Activated CD8-positive, alpha-beta memory T cell treated with anti-CD3 and anti-CD28 coated beads, Interleukin-2, amount 50 U/mL, for 24 hours (primary cell): ENCODE measurements around the gene SOHLH2.

Experiments used
- DNase-seq: peaks from one replicate; pipeline ENCODE4 v3.0.0-alpha.2; 2020; ENCODE audit errors: extremely low read depth

SOHLH2 gene

DNA sequence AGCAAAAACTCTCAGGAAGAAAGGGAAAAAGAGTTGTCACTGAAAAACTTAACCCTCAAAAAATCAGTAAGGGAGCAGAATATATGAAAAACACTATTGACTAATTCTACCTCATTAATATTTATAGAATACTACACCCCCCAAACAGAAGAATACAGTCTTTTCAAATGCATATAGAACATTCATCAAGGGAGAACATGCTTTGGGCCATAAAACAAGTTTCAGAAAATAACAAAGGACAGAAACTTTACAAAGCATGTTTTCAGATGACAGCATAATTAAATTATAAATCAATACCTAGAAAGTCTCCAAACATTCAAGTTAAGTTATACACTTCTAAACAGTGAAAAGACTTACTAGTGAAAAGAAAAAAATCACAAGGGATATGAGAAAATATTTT, 30.5 kb downstream of the SOHLH2 start:
- DNase-seq: no peak

DNA sequence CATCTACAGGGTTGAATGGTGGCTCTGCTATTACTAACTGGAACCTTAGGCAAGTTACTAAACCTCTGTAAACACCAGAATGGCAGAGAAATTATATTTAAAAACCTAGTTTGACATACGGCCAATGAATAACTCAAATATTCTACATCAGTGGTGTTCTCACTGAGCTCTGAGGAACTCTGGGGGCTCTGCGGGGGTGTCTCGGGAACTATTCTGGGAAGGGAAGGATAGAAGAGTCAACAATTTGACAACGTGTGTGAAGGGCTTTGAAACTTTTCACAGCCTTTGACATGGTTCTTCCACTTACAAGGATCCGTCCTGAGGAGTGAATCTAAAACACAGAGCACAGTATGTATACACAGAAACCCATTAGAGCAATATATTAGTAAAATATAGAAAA, 38.7 kb downstream of the SOHLH2 start:
- DNase-seq: no peak

DNA sequence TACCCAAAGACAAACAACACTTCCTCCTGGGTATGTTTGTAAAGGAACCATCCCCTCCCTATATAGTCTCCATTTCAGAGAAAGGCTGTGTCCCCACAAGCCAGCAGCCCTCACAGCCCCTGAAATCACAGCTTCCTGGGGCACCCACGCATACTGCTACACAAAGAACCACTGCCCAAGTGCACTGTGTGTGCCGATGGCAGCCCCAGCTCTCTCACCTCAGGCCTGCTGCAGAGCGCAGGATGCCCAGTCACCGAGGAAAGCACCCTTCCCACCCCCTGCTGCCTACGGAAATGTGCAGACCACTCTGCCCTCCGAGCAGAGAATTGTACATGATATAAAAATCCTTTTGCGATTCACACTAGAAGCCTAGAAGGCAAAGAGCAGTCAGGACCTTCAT, 39.4 kb downstream of the SOHLH2 start:
- DNase-seq: no peak

DNA sequence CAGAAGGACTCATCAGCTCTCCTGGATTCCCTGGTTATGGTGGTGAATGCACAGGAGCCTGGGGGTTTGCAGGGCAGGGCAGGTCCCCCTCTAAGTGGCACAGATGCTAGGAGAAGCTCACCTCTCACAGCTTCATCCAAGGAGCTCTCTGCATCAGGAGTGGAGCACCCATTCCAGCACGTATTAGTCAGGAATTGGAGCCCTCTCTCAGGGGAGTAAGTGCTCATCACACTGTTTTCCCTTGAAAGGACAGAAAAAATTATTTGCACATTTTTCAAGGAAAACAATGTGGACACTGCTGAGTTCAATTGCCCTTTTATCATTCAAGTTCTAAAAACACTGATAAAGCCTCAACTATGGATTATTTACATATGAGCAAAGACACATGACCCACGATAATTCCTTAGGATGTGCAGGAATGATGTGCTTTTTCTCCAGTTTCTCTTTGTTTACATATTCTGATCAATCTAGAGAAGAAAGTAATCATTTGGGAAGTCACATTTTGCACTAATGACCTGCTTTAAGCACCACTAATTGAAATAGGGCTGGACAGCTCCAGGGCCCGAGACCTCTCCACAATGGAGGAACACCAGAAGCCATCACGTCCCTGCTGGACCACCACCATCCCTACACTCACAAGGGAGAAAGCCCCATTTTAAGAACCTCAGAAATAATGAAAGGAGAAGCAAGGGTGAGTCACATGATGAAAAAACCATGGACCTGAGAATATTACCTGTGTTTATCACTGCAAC, 40.6 kb downstream of the SOHLH2 start:
- no peak for DNase-seq

DNA sequence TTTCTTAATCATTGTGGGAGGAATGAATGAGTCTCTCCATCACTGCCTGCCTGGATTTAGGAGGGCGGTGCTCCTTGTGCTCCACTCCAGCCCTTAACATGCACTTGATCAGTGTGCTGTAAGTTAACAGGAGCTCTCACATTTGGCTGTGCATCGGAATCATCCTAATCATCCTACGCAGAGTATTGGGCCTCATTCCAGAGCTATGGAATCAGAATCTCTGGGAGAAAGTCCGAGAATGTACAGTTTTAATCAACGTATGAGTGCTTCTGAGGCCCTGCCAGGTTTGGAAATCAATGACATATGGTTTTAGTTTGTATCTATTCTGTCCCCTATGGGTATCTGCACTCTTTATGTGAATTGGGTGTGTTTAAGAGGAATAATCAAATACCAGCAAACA, 48.3 kb downstream of the SOHLH2 start:
- no peak for DNase-seq

DNA sequence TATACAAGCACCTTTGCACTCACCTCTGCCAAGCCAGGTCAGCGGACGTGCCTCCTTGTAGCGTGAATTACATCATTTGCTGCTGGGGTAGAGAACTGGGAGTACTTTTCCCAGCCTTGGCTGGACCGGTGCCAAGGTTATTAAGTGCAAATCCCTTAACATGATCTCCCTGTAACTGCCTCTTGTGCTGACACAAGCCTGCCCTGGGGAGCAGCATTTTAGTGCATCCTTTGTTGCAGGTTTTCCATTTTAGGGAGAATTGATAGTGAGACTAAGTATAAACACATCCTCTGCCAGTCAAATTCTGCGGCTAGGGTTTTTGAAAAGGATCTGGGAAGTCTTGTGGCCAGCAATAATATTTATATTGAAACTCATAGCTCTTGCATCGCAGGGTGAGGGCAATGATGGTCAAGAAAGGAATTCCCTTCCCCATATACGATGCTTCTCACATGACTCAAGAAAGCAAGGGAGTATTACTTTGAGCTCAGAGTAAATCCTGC, 50.5 kb downstream of the SOHLH2 start:
- no peak for DNase-seq

DNA sequence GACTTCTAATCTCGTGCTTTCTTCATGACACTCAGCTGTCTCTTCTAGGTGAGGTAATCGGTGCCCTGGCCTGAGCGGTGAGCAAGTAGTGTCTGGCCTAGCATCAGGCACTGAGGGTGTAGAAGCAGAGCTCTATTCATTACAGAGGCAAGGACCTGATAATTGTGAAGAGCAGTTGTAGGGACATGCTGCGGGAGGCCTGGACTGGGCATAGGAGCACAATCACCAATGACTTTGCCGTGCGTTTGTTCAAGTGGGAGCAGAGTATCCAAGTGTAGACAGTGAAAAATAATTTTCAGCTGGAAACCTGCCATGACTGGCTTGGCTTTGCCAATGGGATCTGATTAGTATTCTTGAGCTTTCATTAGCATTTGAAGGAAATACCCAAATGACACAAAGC, 51.1 kb downstream of the SOHLH2 start:
- DNase-seq: no peak

DNA sequence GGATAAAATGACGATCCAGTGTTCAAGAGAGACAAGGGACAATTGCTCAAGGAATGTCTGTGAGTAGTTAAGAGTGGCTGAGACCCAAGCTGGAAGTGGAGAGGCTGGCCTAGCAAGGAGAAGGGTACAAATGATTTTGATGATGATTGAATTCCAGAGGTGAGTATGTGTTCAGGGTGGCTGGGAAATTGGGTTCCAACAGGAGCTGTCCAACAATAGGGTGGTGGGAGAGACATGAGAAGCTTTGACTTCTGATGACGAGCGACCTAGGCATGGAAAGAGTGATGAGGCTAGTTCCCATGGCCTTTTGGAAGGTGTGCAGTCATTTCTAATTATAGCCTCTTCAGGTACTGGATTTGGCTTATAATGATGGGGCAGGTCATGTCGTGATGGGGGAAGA, 54.1 kb downstream of the SOHLH2 start:
- no peak for DNase-seq

DNA sequence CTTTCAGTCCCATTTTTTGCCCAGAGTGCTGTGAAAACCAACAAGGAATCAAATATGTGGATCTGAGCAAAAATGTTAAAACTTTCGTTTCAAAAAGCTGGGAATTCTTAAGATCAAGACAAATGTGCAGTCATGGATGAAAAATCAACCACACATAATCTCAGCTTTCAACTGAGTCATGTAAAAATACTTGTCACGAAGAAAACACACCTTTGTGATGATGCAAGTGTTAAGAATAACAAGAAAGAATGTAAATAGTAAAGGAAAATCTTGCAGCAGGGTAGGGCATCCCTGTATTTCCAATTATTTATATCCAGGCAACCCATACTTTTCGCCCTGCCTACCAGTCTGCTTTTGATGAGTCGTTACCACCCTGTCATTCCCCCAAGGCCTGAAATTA, 55.7 kb downstream of the SOHLH2 start:
- no peak for DNase-seq

DNA sequence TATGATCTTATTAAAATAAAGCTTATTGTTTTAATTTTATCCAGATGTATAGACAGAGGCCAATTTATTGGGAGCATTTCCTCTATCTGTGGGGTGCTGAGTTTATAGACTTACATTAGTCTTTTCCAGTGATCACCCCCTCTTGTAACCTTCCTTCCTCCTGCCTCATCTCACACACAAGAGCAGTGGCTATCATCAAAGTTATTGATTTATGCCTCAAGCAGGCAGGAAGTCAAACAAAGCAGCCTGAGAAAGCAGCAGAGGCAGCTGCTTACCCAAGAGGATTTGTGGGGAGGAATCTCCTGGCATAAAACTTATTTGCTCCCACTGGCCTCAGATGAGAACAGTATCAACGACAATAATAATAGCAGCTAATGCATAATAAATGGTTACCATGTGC, 56.9 kb downstream of the SOHLH2 start:
- DNase-seq: no peak

DNA sequence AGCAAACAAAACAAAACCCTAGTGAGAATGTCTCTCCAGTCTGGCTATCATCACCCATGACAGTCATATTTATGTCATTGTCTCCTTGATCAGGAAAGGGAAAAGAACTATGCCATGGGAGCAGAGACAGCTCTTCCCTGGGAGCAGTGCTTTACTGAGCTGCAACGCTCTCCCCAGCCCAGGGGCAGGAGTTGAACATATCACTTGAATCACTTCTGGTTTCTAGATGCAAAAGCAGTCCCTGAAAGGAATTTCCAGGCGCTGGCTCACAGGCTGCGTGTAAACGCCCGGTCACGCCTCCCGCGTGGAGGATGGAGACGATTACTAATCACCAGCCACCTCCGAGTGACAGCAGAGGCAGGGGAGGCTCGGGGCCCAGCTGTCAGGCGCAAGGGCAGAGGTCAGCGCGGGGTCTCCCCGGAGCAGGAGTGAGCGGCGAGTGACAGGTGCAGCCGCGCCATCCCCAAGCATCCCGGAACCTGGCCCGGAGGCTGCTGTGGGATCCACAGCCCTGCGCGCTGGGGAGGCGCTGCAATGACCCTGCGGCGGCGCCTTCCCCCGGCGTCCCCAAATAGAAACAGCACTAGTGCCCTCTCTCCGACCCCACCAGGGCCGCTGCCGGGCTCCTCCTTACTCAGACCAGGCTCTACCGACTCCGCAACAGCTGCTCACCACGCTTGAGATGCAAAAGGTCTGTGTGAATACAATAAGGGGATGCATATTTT, 59.6 kb downstream of the SOHLH2 start:
- DNase-seq: no peak

DNA sequence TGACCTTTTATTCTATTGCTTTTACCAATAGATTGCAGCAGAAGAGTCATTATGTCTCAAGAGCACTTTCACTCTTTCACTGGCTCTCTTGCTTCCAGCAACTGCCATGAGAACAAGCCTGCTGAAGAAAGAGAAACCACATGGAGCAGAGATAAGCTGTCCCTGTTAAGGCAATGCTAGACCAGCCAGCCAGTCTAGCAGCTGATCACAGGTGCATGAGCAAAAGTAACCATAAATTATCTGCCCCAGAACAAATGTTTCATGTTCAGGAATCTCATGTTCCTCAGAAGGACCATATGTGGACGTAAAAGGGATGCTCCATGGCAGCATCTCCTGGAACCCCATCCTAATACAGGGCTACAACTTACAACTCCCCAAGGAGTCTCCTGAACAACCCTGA, 62.8 kb downstream of the SOHLH2 start:
- no peak for DNase-seq

DNA sequence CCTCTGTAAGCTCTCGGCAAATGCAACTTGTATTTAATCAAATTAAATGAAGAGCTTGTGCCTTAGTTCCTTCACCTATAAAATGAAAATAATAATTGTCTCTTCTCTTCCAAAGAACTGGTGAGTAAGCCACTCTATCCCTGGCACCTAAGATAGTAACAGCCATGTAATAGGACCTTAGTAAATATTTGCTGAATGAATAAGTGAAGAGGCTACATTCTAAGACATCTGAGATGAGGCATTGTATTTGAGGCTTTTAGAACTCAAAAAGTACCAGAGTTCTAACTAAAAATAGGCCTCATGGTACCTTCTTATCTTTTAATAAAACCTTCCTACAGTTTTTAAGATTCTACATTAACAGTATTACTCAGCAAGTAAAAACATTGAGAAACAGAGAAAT, 65.9 kb downstream of the SOHLH2 start:
- no peak for DNase-seq

DNA sequence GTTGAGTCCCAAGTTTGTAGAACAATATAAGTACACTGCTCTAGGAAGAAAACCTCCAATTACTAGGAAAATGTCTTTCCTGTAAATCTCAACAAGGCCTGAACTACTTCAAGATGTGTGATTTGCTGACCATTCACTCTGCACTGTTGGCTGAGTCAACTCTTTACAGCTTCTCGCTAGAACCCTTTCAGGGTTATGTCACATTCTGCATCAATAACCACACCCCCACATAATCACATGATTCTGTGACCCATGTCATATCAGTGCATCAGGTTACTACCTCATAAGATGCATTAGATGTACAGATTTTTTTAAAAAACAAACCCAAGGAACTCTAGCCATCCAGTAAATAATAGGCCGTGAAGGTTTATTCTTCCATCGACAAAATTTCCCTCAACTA, 67.0 kb downstream of the SOHLH2 start:
- no peak for DNase-seq

DNA sequence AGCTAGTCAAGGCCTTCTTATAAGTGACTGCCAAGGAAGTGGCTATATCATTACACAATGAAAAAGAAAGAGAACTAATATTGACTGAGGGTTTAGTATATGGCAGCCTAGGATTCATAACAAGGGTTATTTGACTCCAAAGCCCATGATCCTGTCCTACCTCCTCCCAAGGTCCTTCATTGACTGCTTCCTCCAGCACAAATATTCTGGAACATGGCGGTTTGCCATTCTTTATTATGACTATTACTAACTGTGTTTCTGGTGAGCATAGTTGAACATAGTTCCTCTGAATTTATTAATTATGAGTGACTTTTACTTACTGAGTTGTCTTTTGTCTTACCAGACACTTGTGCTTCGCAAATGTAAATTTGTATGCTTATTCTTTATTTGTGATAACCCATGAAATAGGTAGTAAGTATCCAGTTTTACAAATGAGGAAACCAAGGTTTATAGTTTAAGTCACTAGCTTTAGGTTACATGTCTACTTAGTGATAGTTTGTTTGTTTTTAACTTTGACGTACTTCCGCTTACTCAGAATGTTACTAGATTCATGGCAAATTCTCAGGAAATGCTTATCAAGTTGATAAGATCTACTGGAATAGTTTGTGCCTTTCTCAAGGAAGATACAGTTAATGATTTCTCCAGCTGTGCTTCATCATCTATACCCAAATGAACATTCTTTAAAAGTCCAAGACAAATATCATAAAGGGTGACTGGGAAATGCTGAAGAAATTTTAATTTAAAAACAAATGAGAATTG, 67.7 kb downstream of the SOHLH2 start:
- DNase-seq: no peak

DNA sequence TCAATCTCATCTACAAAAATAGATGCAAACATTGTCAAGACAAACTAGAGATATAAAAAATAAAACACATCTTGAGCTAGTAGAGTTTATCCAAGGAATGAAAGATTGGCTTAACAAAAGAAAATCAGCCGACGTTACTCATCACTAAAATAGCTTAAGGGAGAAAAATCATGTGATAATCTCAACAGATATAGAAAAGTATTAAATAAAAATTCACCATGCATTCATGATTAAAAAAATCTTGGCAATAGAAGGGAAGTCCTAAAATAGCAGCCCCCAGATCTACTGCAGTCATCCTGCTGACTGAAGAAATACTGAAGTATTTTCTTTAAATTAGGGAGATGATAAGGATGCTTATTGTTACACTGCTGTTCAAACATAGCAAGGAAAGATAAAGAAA, 70.6 kb downstream of the SOHLH2 start:
- DNase-seq: no peak

DNA sequence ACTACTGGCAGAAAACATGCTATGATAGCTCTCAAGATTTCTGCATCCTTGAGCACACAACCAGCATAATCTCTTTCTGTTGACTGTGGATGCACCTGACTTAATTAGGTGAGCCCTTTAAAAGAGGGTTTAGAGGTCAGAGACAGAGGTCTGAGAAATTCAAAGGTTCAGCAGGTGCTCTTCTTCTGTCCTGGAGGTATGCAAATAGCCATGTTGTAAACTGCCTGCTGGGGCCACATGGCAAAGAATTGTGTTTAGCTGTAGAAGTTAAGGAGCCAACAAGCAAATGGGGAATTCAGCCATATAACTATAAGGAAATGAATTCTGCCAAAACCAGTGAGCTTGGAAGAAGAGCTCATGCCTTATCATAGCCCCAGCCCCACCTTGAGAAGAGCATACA, 71.6 kb downstream of the SOHLH2 start:
- no peak for DNase-seq

DNA sequence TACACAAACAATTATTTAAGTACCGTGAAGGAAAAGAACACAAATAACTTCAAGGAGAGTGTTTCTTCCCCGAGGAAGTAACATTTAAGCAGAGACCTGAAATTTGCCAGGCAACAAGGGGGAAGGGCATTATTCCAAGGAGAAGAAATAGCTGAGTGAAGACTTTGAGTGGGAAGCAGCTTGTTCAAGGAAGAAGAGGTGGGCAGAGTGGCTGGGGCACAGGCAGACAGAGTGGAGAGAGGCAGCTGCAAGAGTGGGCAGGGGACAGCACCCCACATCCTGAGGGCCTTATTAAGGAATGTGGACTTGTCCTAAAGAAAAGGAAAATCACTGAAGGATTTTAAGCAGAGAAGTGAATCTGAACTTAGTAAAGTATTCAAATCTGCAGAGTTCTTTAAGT, 78.5 kb downstream of the SOHLH2 start:
- DNase-seq: no peak

DNA sequence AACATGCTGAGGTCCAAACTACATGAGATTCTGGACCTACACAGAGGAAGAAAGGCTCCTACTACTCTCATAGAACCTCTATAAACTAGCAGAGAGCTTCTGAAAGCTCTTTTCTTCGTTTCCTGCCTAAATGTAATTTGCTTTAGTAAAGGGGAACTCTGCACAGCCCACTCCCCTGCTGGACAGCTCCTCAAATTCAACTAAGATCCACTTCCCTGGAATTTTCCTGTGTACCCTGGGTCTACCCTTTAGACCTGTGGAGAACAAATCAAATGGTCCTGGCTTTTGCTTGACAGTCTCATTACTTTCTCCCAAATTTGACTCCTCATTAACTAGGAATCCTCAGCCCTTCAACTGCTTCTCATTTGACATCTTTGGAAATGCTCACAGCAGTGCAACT, 79.7 kb downstream of the SOHLH2 start:
- no peak for DNase-seq

DNA sequence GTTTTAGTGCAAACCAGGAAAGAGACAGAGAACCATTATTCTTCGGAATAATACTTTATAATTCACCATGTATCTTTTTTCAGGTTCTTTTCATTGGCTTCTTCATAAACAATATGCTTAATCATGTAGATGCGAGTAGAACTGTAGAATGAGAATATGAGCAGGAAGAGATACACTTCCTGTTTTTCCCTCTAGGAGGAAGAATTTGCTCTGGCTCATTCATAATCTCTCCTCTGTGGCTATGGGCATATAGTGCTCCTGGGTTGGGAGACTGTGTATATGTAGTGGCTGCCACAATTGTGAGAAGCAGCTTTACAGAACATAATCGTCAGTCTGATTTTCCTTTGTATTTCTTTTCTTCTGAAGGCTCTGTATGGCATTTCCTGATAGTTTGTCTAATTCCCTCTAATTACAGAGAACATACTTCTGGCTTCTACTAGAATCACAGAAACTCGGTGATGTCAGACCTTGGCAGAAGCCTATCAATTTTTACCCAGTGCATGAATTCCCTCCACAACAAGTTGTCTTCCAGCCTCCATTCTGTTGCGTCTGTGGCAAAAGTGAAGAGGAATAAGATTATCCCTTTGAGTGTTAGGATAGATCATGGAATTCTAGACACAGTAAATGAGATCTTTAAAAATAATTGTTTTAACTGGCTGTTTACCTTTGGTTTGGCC, 80.3 kb downstream of the SOHLH2 start:
- DNase-seq: no peak

DNA sequence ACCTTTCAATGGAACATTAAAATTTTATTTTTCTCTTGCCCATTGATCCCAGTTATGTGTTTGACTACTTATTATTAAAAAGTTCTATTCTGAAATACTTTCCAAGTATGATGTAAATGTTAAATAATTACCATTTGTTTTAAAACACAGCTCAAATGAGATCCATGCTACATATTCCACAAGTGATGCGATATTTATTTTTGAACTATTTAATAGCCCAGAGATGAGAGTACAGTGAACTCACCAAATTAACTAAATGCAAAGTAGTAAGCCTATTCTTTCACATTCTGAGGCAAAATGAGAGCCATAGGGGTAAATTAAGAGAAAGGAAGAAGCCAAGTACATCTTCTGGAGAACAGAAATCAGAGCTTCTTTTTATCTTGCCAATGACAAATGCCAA, 82.0 kb downstream of the SOHLH2 start:
- DNase-seq: no peak

DNA sequence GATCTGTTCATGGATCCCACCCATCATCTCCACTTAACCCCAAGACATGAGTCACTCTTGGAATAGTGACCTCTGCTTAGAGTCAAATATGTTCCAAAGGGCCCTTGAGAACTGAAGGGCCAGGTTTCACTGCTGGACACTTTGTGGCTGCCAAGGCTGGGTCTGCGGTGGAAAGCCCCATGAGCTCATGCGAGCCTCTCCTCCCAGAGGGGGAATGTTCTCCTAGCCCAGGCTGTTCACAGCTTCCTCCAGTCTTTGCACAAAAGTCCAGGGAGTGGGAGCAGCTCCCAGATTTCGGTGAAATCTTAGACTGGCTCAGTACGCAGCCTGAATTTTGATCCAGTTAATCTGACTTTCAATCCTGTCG, 82.4 kb downstream of the SOHLH2 start:
- no peak for DNase-seq
